HUDEP-2 (cell line): Measurements from ENCODE around the gene PTPN3.
A peak's percentile ranks its signal among the peaks of the same experiment; 100 is the strongest.

Source experiments
- DNase-seq, 76 experiments: peaks; one replicate each; lab custom pipeline; 2025; ENCODE audit not compliant: unreplicated experiment in 76 of 76; lab: John Stamatoyannopoulos, UW

Gene PTPN3

GRCh38 chr9:109478051-109478563, 20.0 kb downstream of the PTPN3 start:
- no peak for DNase-seq

GRCh38 chr9:109477258-109478050, 20.7 kb downstream of the PTPN3 start:
- DNase-seq, result peak in 20 of 76 experiments; percentile 2 to 33 (median 15)

GRCh38 chr9:109476642-109477257, 21.4 kb downstream of the PTPN3 start:
- DNase-seq, result no peak

GRCh38 chr9:109475526-109475925, 22.6 kb downstream of the PTPN3 start:
- no peak for DNase-seq

- no peak for DNase-seq
These were observed 23.2 kb downstream of the PTPN3 start for GRCh38 chr9:109474944-109475343.

- no peak for DNase-seq
These were observed 23.9 kb downstream of the PTPN3 start for GRCh38 chr9:109474170-109474569.

- DNase-seq, result no peak
These were observed 24.8 kb downstream of the PTPN3 start for GRCh38 chr9:109473329-109473728.

- no peak for DNase-seq
These were observed 26.4 kb downstream of the PTPN3 start for GRCh38 chr9:109471475-109472393.

GRCh38 chr9:109469646-109470358, 28.3 kb downstream of the PTPN3 start:
- peak in 60 of 76 experiments; percentile 3 to 73 (median 36) for DNase-seq

- no peak for DNase-seq
These were observed 29.2 kb downstream of the PTPN3 start for GRCh38 chr9:109468927-109469326.

GRCh38 chr9:109467936-109468335, 30.2 kb downstream of the PTPN3 start:
- DNase-seq, result no peak

- DNase-seq, result no peak
These were observed 31.2 kb downstream of the PTPN3 start for GRCh38 chr9:109466623-109467590.

- no peak for DNase-seq
These were observed 34.0 kb downstream of the PTPN3 start for GRCh38 chr9:109463924-109464625.

- no peak for DNase-seq
These were observed 37.5 kb downstream of the PTPN3 start for GRCh38 chr9:109460576-109460975.

- DNase-seq, result no peak
These were observed 38.7 kb downstream of the PTPN3 start for GRCh38 chr9:109459423-109459822.

GRCh38 chr9:109458453-109459211, 39.5 kb downstream of the PTPN3 start:
- no peak for DNase-seq

- no peak for DNase-seq
These were observed 41.3 kb downstream of the PTPN3 start for GRCh38 chr9:109456811-109457210.

- no peak for DNase-seq
These were observed 42.2 kb downstream of the PTPN3 start for GRCh38 chr9:109455861-109456260.
